Loucy (cell line): ENCODE data around the gene C8A.

ENCODE experiments used
- H2AFZ ChIP-seq: fragments of 200-600 bp; sonication (generic); 2 replicates; pipeline ENCODE4 v1.6.0; 2016; ENCODE audit warnings: antibody characterized with exemption, mild to moderate bottlenecking, low read length, moderate library complexity
- H3F3A ChIP-seq: fragments of 200-600 bp; 2 replicates; pipeline ENCODE4 v1.6.0; 2016; ENCODE audit warnings: antibody characterized with exemption, low read depth, mild to moderate bottlenecking
- H3K27me3 ChIP-seq: fragments of 200-600 bp; sonication (generic); 2 replicates; pipeline ENCODE4 v1.6.1; 2014; ENCODE audit warnings: low read length, mild to moderate bottlenecking; ENCODE audit not compliant: insufficient read depth, poor library complexity, severe bottlenecking
- H3K36me3 ChIP-seq: fragments of 200-600 bp; sonication (generic); 2 replicates; pipeline ENCODE4 v1.6.1; 2016; ENCODE audit warnings: low read length; ENCODE audit not compliant: insufficient read depth
- H3K4me1 ChIP-seq: fragments of 200-600 bp; sonication (generic); 2 replicates; pipeline ENCODE4 v1.5.1; 2014; ENCODE audit warnings: low read length, mild to moderate bottlenecking; ENCODE audit not compliant: insufficient read depth, poor library complexity, severe bottlenecking
- H3K4me2 ChIP-seq: fragments of 200-600 bp; sonication (generic); 2 replicates; pipeline ENCODE4 v1.6.0; 2014; ENCODE audit warnings: antibody characterized with exemption, low read length, low read depth, mild to moderate bottlenecking; ENCODE audit not compliant: poor library complexity, severe bottlenecking
- H3K4me3 ChIP-seq: fragments of 200-600 bp; sonication (generic); 2 replicates; pipeline ENCODE4 v1.5.1; 2014; ENCODE audit warnings: low read length, mild to moderate bottlenecking, mixed read lengths; ENCODE audit not compliant: poor library complexity, severe bottlenecking
- H3K79me2 ChIP-seq: fragments of 200-600 bp; sonication (generic); 2 replicates; pipeline ENCODE4 v1.6.1; 2014; ENCODE audit warnings: low read length; ENCODE audit not compliant: insufficient read depth
- H3K9ac ChIP-seq: fragments of 200-600 bp; sonication (generic); 2 replicates; pipeline ENCODE4 v1.6.0; 2014; ENCODE audit warnings: mild to moderate bottlenecking, low read depth, low read length, moderate library complexity; ENCODE audit not compliant: poor library complexity, severe bottlenecking
- H3K9me2 ChIP-seq: fragments of 200-600 bp; sonication (generic); replicated peaks from 2 replicates; pipeline ENCODE4 v1.6.1; 2016; ENCODE audit warnings: low read depth, low read length, mixed read lengths
- H3K9me3 ChIP-seq: fragments of 200-600 bp; sonication (generic); 2 replicates; pipeline ENCODE4 v1.6.1; 2014; ENCODE audit warnings: mild to moderate bottlenecking, antibody characterized with exemption, low read length, low read depth; ENCODE audit not compliant: insufficient read depth
- H4K20me1 ChIP-seq: fragments of 200-600 bp; sonication (generic); 2 replicates; pipeline ENCODE4 v1.6.0; 2014; ENCODE audit warnings: antibody characterized with exemption, low read length, mild to moderate bottlenecking; ENCODE audit not compliant: insufficient read depth, poor library complexity, severe bottlenecking
- EZH2phosphoT487 ChIP-seq: fragments of 200-600 bp; IDR thresholded peaks from 2 replicates; pipeline ENCODE4 v1.6.1; 2018; ENCODE audit warnings: antibody characterized with exemption, mild to moderate bottlenecking, moderate library complexity, borderline replicate concordance
- TF ChIP-seq, protein P1 (sequence below): fragments of 200-600 bp; sonication (generic); conservative IDR thresholded peaks from 2 replicates; pipeline ENCODE4 v1.5.1; 2014; ENCODE audit warnings: mild to moderate bottlenecking, antibody characterized with exemption, low read length

The C8A gene

GRCh38 chr1:56821462-56821797 is 33.2 kb upstream of the C8A start:
- no peak overlapping the region for H3K4me2 ChIP-seq
- H3K36me3 ChIP-seq: no peaks in the 10 kb centered on the region
- H2AFZ ChIP-seq: no peak overlapping the region
- no peaks in the 10 kb centered on the region for H3K27me3 ChIP-seq
- TF ChIP-seq, protein P1, sequence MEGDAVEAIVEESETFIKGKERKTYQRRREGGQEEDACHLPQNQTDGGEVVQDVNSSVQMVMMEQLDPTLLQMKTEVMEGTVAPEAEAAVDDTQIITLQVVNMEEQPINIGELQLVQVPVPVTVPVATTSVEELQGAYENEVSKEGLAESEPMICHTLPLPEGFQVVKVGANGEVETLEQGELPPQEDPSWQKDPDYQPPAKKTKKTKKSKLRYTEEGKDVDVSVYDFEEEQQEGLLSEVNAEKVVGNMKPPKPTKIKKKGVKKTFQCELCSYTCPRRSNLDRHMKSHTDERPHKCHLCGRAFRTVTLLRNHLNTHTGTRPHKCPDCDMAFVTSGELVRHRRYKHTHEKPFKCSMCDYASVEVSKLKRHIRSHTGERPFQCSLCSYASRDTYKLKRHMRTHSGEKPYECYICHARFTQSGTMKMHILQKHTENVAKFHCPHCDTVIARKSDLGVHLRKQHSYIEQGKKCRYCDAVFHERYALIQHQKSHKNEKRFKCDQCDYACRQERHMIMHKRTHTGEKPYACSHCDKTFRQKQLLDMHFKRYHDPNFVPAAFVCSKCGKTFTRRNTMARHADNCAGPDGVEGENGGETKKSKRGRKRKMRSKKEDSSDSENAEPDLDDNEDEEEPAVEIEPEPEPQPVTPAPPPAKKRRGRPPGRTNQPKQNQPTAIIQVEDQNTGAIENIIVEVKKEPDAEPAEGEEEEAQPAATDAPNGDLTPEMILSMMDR: no peak
- no peak for TF ChIP-seq EZH2phosphoT487
- no peak overlapping the region for H3K4me3 ChIP-seq
- no peaks in the 10 kb centered on the region for H3K9me2 ChIP-seq
- H3K4me1 ChIP-seq: no peaks in the 10 kb centered on the region
- no peak overlapping the region for H3K9ac ChIP-seq
- no peaks in the 10 kb centered on the region for H3F3A ChIP-seq
- no peaks in the 10 kb centered on the region for H4K20me1 ChIP-seq
- H3K9me3 ChIP-seq: no peaks in the 10 kb centered on the region
- H3K79me2 ChIP-seq: no peaks in the 10 kb centered on the region

DNA sequence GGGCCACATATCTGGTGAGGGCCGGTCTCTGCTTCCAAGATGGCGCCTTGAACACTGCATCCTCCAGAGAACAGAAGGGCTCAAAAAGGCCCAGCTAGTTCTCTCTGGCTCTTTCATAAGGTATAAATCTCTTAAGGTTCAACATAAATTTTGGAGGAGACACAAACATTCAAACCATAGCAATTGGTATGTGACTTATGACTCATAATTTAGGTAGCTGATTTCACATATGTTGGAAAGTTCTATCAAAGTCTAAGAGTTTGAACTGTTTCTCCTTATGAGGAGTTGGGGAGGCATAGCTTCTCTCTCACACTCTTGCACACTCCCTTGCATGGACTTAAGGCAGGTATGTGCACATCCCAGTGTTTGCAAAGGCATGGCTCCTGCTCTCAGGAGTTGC is 30.3 kb upstream of the C8A start:
- TF ChIP-seq, protein P1: no peak
- TF ChIP-seq EZH2phosphoT487: no peak
- Histone ChIP-seq H3K9me3 (no peaks in the 10 kb centered on the region), H3K9me2 (no peaks in the 10 kb centered on the region), H3K36me3 (no peaks in the 10 kb centered on the region), H2AFZ (no peak overlapping the region), H3F3A (no peaks in the 10 kb centered on the region), H3K4me1 (no peaks in the 10 kb centered on the region), H3K4me3 (no peak overlapping the region), H3K4me2 (no peak overlapping the region), H4K20me1 (no peaks in the 10 kb centered on the region), H3K27me3 (no peaks in the 10 kb centered on the region), H3K79me2 (no peaks in the 10 kb centered on the region), H3K9ac (no peak overlapping the region)

- Histone ChIP-seq H3K9me2 (no peaks in the 10 kb centered on the region), H3K9ac (no peak overlapping the region), H3K4me1 (no peaks in the 10 kb centered on the region), H3F3A (no peaks in the 10 kb centered on the region), H3K27me3 (no peaks in the 10 kb centered on the region), H3K4me3 (no peak overlapping the region), H3K9me3 (no peaks in the 10 kb centered on the region), H3K36me3 (no peaks in the 10 kb centered on the region), H3K79me2 (no peaks in the 10 kb centered on the region), H4K20me1 (no peaks in the 10 kb centered on the region), H2AFZ (no peak overlapping the region), H3K4me2 (no peak overlapping the region)
- TF ChIP-seq, protein P1: no peak
- no peak for TF ChIP-seq EZH2phosphoT487
These were observed 29.7 kb upstream of the C8A start for GRCh38 chr1:56824938-56825337.
